Measurements from ENCODE around the gene MMP25.

- TF ChIP-seq CTCF (IDR thresholded peaks at IDR 0.05; ENCODE audit: insufficient read depth, low read length, poor library complexity, severe bottlenecking) (no peak), EZH2phosphoT487 (conservative IDR thresholded peaks at IDR 0.05; ENCODE audit: low read length) (no peak)
Measured at GRCh38 chr16:3035289-3035971, 10.9 kb upstream of the MMP25 start.
